HEK293T (cell line): ENCODE measurements around the gene FCHO2.
"Not testable (repeated sequence)": the region's sequence is repeated elsewhere in the genome, so short reads cannot be mapped to it uniquely, and the experiment has no call there.

Source experiments
- BHLHE40 ChIP-seq: fragments of 450-650 bp; IDR thresholded peaks from 2 replicates; pipeline ENCODE4 v1.6.1; 2016; ENCODE audit warnings: mild to moderate bottlenecking, moderate library complexity, borderline replicate concordance
- CTBP1 ChIP-seq: fragments of 450-650 bp; IDR thresholded peaks from 2 replicates; pipeline ENCODE4 v1.6.1; 2016; ENCODE audit warnings: borderline replicate concordance
- SUZ12 ChIP-seq: fragments of 450-650 bp; IDR thresholded peaks from 2 replicates; pipeline ENCODE4 v1.6.1; 2016; ENCODE audit warnings: mild to moderate bottlenecking
- ZNF384 ChIP-seq: fragments of 450-650 bp; IDR thresholded peaks from 2 replicates; pipeline ENCODE4 v1.6.1; 2016

DNA sequence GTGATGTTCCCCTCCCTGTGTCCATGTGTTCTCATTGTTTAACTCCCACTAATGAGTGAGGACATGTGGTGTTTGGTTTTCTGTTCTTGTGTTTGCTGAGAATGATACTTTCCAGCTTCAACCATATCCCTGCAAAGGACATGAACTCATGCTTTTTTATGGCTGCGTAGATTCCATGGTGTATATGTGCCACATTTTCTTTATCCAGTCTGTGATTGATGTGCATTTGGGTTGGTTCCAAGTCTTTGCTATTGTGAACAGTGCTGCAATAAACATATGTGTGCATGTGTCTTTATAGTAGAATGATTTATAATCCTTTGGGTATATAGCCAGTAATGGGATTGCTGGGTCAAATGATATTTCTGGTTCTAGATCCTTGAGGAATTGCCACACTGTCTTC lies 21.0 kb downstream of the FCHO2 start:
- not testable (repeated sequence) for TF ChIP-seq ZNF384, SUZ12, CTBP1, BHLHE40
